Muscle of leg (tissue), 11 donors: ENCODE results near the gene NSMCE1. TPM values are rescaled to one million over a fixed set of nuclear protein-coding genes. Genes with fewer than 3 reads are reported as not detected.
"Not testable (repeated sequence)": the region's sequence is repeated elsewhere in the genome, so short reads cannot be mapped to it uniquely, and the experiment has no call there.

Experiments
- DNase-seq: peaks from one replicate; pipeline ENCODE4 v3.0.0; 2013
- H3K27ac ChIP-seq: one replicate; pipeline ENCODE4 v1.5.1; 2013; ENCODE audit warnings: mild to moderate bottlenecking, low read length, control low read depth
- H3K27me3 ChIP-seq: one replicate; pipeline ENCODE4 v1.6.1; 2013; ENCODE audit warnings: low read length; ENCODE audit not compliant: control insufficient read depth, insufficient read depth
- H3K36me3 ChIP-seq: one replicate; pipeline ENCODE4 v1.6.1; 2013; ENCODE audit warnings: low read length; ENCODE audit not compliant: control insufficient read depth, insufficient read depth
- H3K4me1 ChIP-seq: one replicate; pipeline ENCODE4 v1.6.1; 2013; ENCODE audit warnings: low read length; ENCODE audit not compliant: control insufficient read depth, insufficient read depth
- H3K4me3 ChIP-seq: one replicate; pipeline ENCODE4 v1.5.1; 2013; ENCODE audit warnings: low read length, control low read depth
- H3K9me3 ChIP-seq: replicated peaks from 2 replicates; pipeline ENCODE4 v1.6.1; 2013; ENCODE audit warnings: low read depth, low read length; ENCODE audit not compliant: control insufficient read depth
- WGBS: methylation state at CpG from one replicate; pipeline ENCODE4 v1.1.5; 2013; ENCODE audit warnings: missing lambda C conversion rate; ENCODE audit not compliant: insufficient coverage; 5-methylcytosine and 5-hydroxymethylcytosine counted together
- polyA plus RNA-seq, 8 donors: library from polyadenylated mRNA; unstranded; fragments of 120-200 nt; gene quantifications; one replicate each; pipeline versions ENCODE4 v1.2.1 to v1.2.3, GENCODE V29; 2013; ENCODE audit warnings: inconsistent platforms in 1 of 8, low replicate concordance in 1 of 8; ENCODE audit not compliant: insufficient read length in 8 of 8, insufficient read depth in 1 of 8
- total RNA-seq: library from RNA; stranded (reverse); fragments of 120-200 nt; gene quantifications from one replicate; pipeline ENCODE4 v1.2.4, GENCODE V29; 2013

The NSMCE1 gene
- total and polyA plus RNA-seq, 9 donors = 47.6 to 60.0 (median 53.3) TPM

GRCh38 chr16:27257271-27257670 lies 11.3 kb downstream of the NSMCE1 start:
- Histone ChIP-seq H3K9me3 (no peaks in the 10 kb centered on the region), H3K27ac (no peak overlapping the region), H3K36me3 (peaks cover 24% of the 10 kb centered on the region), H3K4me3 (no peak overlapping the region), H3K27me3 (no peaks in the 10 kb centered on the region), H3K4me1 (no peaks in the 10 kb centered on the region)
- no peak for DNase-seq
- WGBS = 94% methylated on average over 12 of the region's 14 CpGs

GRCh38 chr16:27256861-27257260 lies 11.7 kb downstream of the NSMCE1 start:
- H3K36me3 ChIP-seq = peaks cover 24% of the 10 kb centered on the region
- no peaks in the 10 kb centered on the region for H3K9me3 ChIP-seq
- no peaks in the 10 kb centered on the region for H3K4me1 ChIP-seq
- 100% methylated on average over 1 of the region's 3 CpGs for WGBS
- no peak overlapping the region for H3K4me3 ChIP-seq
- H3K27ac ChIP-seq = no peak overlapping the region
- no peaks in the 10 kb centered on the region for H3K27me3 ChIP-seq
- DNase-seq = no peak

GRCh38 chr16:27254262-27254811 lies 14.2 kb downstream of the NSMCE1 start:
- WGBS = no CpG with 5 or more reads among the region's 3 CpGs
- H3K27me3 ChIP-seq = no peaks in the 10 kb centered on the region
- H3K27ac ChIP-seq = no peak overlapping the region
- H3K36me3 ChIP-seq = peaks cover 24% of the 10 kb centered on the region
- peaks cover 3% of the 10 kb centered on the region for H3K4me1 ChIP-seq
- H3K9me3 ChIP-seq = no peaks in the 10 kb centered on the region
- no peak overlapping the region for H3K4me3 ChIP-seq
- no peak for DNase-seq

- WGBS = no CpG with 5 or more reads among the region's 6 CpGs
- no peak for DNase-seq
- H3K36me3 ChIP-seq = peaks cover 24% of the 10 kb centered on the region
- H3K27me3 ChIP-seq = no peaks in the 10 kb centered on the region
- H3K27ac ChIP-seq = no peak overlapping the region
- H3K9me3 ChIP-seq = no peaks in the 10 kb centered on the region
- H3K4me3 ChIP-seq = no peak overlapping the region
- H3K4me1 ChIP-seq = peaks cover 3% of the 10 kb centered on the region
These were observed 15.0 kb downstream of the NSMCE1 start for GRCh38 chr16:27253526-27253930.

GRCh38 chr16:27252206-27252585 lies 16.4 kb downstream of the NSMCE1 start:
- H3K27me3 ChIP-seq = no peaks in the 10 kb centered on the region
- 100% methylated on average over 3 of the region's 6 CpGs for WGBS
- DNase-seq = no peak
- peaks cover 3% of the 10 kb centered on the region for H3K4me1 ChIP-seq
- no peaks in the 10 kb centered on the region for H3K9me3 ChIP-seq
- no peak overlapping the region for H3K27ac ChIP-seq
- no peak overlapping the region for H3K4me3 ChIP-seq
- peaks cover 21% of the 10 kb centered on the region for H3K36me3 ChIP-seq

- no peak overlapping the region for H3K27ac ChIP-seq
- WGBS = 92% methylated on average over 3 of the region's 8 CpGs
- H3K27me3 ChIP-seq = no peaks in the 10 kb centered on the region
- H3K9me3 ChIP-seq = no peaks in the 10 kb centered on the region
- no peak for DNase-seq
- peaks cover 16% of the 10 kb centered on the region for H3K36me3 ChIP-seq
- peaks cover 3% of the 10 kb centered on the region for H3K4me1 ChIP-seq
- H3K4me3 ChIP-seq = no peak overlapping the region
These were observed 16.9 kb downstream of the NSMCE1 start for GRCh38 chr16:27251541-27252205.

GRCh38 chr16:27248886-27249285 lies 19.7 kb downstream of the NSMCE1 start:
- not testable (repeated sequence) for DNase-seq, H3K27ac ChIP-seq, H3K4me3 ChIP-seq, H3K36me3 ChIP-seq, H3K9me3 ChIP-seq, H3K27me3 ChIP-seq
- peaks cover 29% of the 10 kb centered on the region for H3K4me1 ChIP-seq
- WGBS = 71% methylated on average over 1 of the region's 4 CpGs

GRCh38 chr16:27248036-27248435 lies 20.5 kb downstream of the NSMCE1 start:
- H3K4me3 ChIP-seq = no peak overlapping the region
- WGBS = no CpG with 5 or more reads among the region's 2 CpGs
- no peak overlapping the region for H3K27ac ChIP-seq
- no peaks in the 10 kb centered on the region for H3K36me3 ChIP-seq
- no peaks in the 10 kb centered on the region for H3K9me3 ChIP-seq
- no peak for DNase-seq
- peaks cover 37% of the 10 kb centered on the region for H3K4me1 ChIP-seq
- no peaks in the 10 kb centered on the region for H3K27me3 ChIP-seq

GRCh38 chr16:27247076-27247475 lies 21.5 kb downstream of the NSMCE1 start:
- DNase-seq, H3K9me3 ChIP-seq, H3K36me3 ChIP-seq, H3K27me3 ChIP-seq, H3K27ac ChIP-seq, H3K4me3 ChIP-seq: not testable (repeated sequence)
- peaks cover 43% of the 10 kb centered on the region for H3K4me1 ChIP-seq
- WGBS = 67% methylated on average over 1 of the region's 1 CpG

GRCh38 chr16:27246439-27246838 lies 22.1 kb downstream of the NSMCE1 start:
- peaks cover 45% of the 10 kb centered on the region for H3K4me1 ChIP-seq
- no peaks in the 10 kb centered on the region for H3K9me3 ChIP-seq
- peak overlapping the region; percentile 24 for H3K27ac ChIP-seq
- no peak for DNase-seq
- H3K4me3 ChIP-seq = no peak overlapping the region
- no peaks in the 10 kb centered on the region for H3K36me3 ChIP-seq
- H3K27me3 ChIP-seq = no peaks in the 10 kb centered on the region
- no CpG with 5 or more reads among the region's 4 CpGs for WGBS
